ENCODE data around the gene RTEL1.

RTEL1 gene

DNA sequence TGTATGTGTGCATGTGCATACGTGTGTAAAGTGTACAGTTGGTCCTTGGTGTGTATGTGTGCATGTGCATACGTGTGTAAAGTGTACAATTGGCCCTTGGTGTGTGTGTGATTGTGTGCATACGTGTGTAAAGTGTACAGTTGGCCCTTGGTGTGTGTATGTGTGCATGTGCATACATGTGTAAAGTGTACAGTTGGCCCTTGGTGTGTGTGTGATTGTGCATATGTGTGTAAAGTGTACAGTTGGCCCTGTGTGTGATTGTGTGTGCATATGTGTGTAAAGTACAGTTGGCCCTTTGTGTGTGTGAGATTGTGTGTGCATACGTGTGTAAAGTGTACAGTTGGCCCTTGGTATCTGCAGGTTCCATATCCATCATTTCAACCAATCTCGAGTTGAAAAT is 73.3 kb downstream of the RTEL1 start:
- H3K4me3 ChIP-seq (ENCODE audit: low read depth, low read length): no peak overlapping the region

DNA sequence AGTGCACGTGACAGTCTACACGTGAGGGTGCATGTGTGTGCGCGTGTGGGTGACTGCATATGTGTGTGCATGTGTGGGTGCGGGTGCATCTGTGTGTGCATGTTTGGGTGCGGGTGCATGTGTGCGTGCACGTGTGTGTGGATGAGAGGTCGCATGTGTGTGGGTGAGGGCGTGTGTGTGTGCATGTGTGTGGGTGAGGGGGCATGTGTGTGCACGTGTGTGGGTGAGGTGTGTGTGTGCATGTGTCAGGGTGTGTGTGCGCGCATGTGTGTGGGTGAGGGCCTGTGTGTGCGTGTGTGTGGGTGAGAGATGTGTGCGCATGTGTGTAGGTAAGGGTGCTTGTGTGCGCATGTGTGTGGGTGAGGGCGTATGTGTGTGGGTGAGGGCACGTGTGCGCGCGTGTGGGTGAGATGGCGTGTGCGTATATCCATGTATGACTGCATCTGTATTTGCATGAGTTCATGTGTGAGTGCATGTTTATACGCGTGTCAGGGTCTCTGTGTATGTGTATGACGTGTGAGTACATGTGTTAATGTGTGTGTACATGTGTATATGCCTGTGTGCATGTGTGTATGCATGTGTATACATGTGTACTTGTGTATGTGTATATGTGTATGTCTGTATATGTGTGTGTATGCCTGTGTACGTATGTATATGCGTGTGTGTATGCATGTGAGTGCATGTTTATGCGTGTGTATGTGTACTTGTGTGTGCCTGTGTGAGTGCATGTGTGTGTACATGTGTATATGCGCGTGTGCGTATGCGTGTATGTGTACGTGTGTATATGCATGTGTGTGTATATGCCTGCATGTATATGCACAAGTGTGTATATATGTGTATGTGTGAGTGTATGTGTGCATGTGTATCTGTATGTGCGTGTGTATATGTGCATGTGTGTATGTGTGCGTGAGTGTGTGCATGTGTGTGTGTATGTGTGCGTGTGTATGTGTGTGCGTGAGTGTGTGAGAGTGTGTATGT is 74.3 kb downstream of the RTEL1 start:
- no peak for DNase-seq
- no peaks in the 10 kb centered on the region for H3K4me1 ChIP-seq
- no peaks in the 10 kb centered on the region for H3K9me3 ChIP-seq
- peaks cover 33% of the 10 kb centered on the region for H3K36me3 ChIP-seq
- no peaks in the 10 kb centered on the region for H3K27me3 ChIP-seq
- no peak for TF ChIP-seq CTCF (IDR thresholded peaks at IDR 0.05; ENCODE audit: low read depth, low read length)
- H3K4me3 ChIP-seq (ENCODE audit: low read depth, low read length): no peak overlapping the region

More for the DNA sequence above, 73.3 kb downstream of the RTEL1 start:
- H3K9me3 ChIP-seq: no peaks in the 10 kb centered on the region
- no peaks in the 10 kb centered on the region for H3K4me1 ChIP-seq
- no peak for TF ChIP-seq CTCF (IDR thresholded peaks at IDR 0.05; ENCODE audit: low read depth, low read length)
- no peak for DNase-seq
- peaks cover 33% of the 10 kb centered on the region for H3K36me3 ChIP-seq
- H3K27me3 ChIP-seq: no peaks in the 10 kb centered on the region

GRCh38 chr20:63733117-63733516 is 75.0 kb downstream of the RTEL1 start:
- H3K27me3 ChIP-seq: no peaks in the 10 kb centered on the region
- H3K4me1 ChIP-seq: no peaks in the 10 kb centered on the region
- peaks cover 33% of the 10 kb centered on the region for H3K36me3 ChIP-seq
- no peaks in the 10 kb centered on the region for H3K9me3 ChIP-seq
- DNase-seq: no peak
- TF ChIP-seq CTCF (IDR thresholded peaks at IDR 0.05; ENCODE audit: low read depth, low read length): no peak
- H3K4me3 ChIP-seq (ENCODE audit: low read depth, low read length): no peak overlapping the region

GRCh38 chr20:63733579-63734081 is 75.5 kb downstream of the RTEL1 start:
- H3K36me3 ChIP-seq: peaks cover 33% of the 10 kb centered on the region
- H3K27me3 ChIP-seq: no peaks in the 10 kb centered on the region
- H3K4me1 ChIP-seq: no peaks in the 10 kb centered on the region
- no peak overlapping the region for H3K4me3 ChIP-seq (ENCODE audit: low read depth, low read length)
- no peaks in the 10 kb centered on the region for H3K9me3 ChIP-seq
- TF ChIP-seq CTCF (IDR thresholded peaks at IDR 0.05; ENCODE audit: low read depth, low read length): no peak
- DNase-seq: no peak

- no peak for DNase-seq
- no peak for TF ChIP-seq CTCF (IDR thresholded peaks at IDR 0.05; ENCODE audit: low read depth, low read length)
- Histone ChIP-seq H3K9me3 (no peaks in the 10 kb centered on the region), H3K4me1 (peaks cover 3% of the 10 kb centered on the region), H3K27me3 (peaks cover 3% of the 10 kb centered on the region; the same call in 1 of the 2 replicates), H3K36me3 (peaks cover 31% of the 10 kb centered on the region), H3K4me3 (ENCODE audit: low read depth, low read length) (no peak overlapping the region)
Observed at GRCh38 chr20:63734111-63734945, 76.2 kb downstream of the RTEL1 start.
